Measurements from ENCODE around the gene TAS1R1. TPM values are rescaled to one million over a fixed set of nuclear protein-coding genes. Genes with fewer than 3 reads are reported as not detected.

Gene TAS1R1
- total and polyA plus RNA-seq, 2 experiments from 2014 or later = 0.19 TPM; not detected in 1

GRCh38 chr1:6596886-6597776 is 42.0 kb downstream of the TAS1R1 start (continued):
- TF ChIP-seq ZNF462 (CRISPR knock-in tag; IDR thresholded peaks at IDR 0.05) (no peak), ZNF331 (CRISPR knock-in tag; IDR thresholded peaks at IDR 0.05; ENCODE audit: low read depth) (no peak), NANOG (IDR thresholded peaks at IDR 0.05; ENCODE audit: borderline replicate concordance) (no peak), EZH2phosphoT487 (IDR thresholded peaks at IDR 0.05; ENCODE audit: unreplicated experiment) (no peak)

- Mint-ChIP-seq H3K4me1 (peaks cover 11% of the 10 kb centered on the region; the same call in 2 of the 3 replicates), H3K4me3 (no peak overlapping the region), H3K27me3 (ENCODE audit: insufficient read depth, low read depth, poor library complexity) (peaks cover 11% of the 10 kb centered on the region), H3K27ac (no peak overlapping the region), H3K9me3 (no peaks in the 10 kb centered on the region), H3K36me3 (ENCODE audit: low read depth) (peaks cover 70% of the 10 kb centered on the region)
- no peak for ATAC-seq
- Histone ChIP-seq H3K4me2 (no peak overlapping the region), H3K9me2 (ENCODE audit: insufficient read depth) (no peaks in the 10 kb centered on the region), H2AFZ (no peak overlapping the region), H4K20me1 (replicated peaks; ENCODE audit: insufficient read depth) (peaks cover 48% of the 10 kb centered on the region), H3K27me3 (ENCODE audit: insufficient read depth) (peaks cover 5% of the 10 kb centered on the region; the same call in 1 of the 2 replicates), H3F3A (replicated peaks; ENCODE audit: low read depth) (no peaks in the 10 kb centered on the region; the same call in 1 of the 2 replicates), H3K4me1 (ENCODE audit: insufficient read depth) (peaks cover 9% of the 10 kb centered on the region), H3K27ac (ENCODE audit: low read depth) (no peak overlapping the region), H3K79me2 (replicated peaks; ENCODE audit: insufficient read depth) (peaks cover 57% of the 10 kb centered on the region), H3K36me3 (ENCODE audit: insufficient read depth) (peaks cover 9% of the 10 kb centered on the region), H3K4me3 (no peak overlapping the region)
- DNase-seq (ENCODE audit: low spot score) = no peak
- TF ChIP-seq POLR2AphosphoS5 (IDR thresholded peaks at IDR 0.05; ENCODE audit: low read depth) (no peak), EZH2phosphoT487 (IDR thresholded peaks at IDR 0.05; ENCODE audit: unreplicated experiment) (no peak), STAT1 (IDR thresholded peaks at IDR 0.05; ENCODE audit: unreplicated experiment) (no peak), REST (IDR thresholded peaks at IDR 0.05; ENCODE audit: unreplicated experiment) (no peak), NANOG (IDR thresholded peaks at IDR 0.05; ENCODE audit: borderline replicate concordance) (no peak), ETS1 (IDR thresholded peaks at IDR 0.05) (no peak)
These were observed 42.6 kb downstream of the TAS1R1 start for GRCh38 chr1:6597777-6598131.
